Endothelial cell of umbilical vein (primary cell): ENCODE data around the gene RPL3. TPM values are rescaled to one million over a fixed set of nuclear protein-coding genes. Genes with fewer than 3 reads are reported as not detected.

ENCODE experiments used
- BruUV-seq: library from RNA; stranded (reverse); fragments of 400-500 nt; replicated peaks from 2 replicates; lab custom pipeline; 2021; lab: Mats Ljungman, UMichigan
- CTCF ChIA-PET: fragments of 300-600, 350-600 bp; sonication (Branson Sonifier 250); formaldehyde crosslinking; loops from one replicate; lab custom pipeline; 2021; ENCODE audit warnings: antibody characterized with exemption, inconsistent platforms; lab: Charles Lee
- POLR2A ChIA-PET: fragments of 300-600, 350-600 bp; sonication (Branson Sonifier 250); formaldehyde crosslinking; loops from one replicate; lab custom pipeline; 2021; ENCODE audit warnings: antibody characterized with exemption, inconsistent platforms; lab: Charles Lee
- DNase-seq: peaks from one replicate; pipeline ENCODE4 v3.0.0-alpha.2; 2011; ENCODE audit warnings: low read depth, low spot score
- FAIRE-seq: peaks from 2 replicates; lab custom pipeline; 2011; peaks lifted over from hg19 to GRCh38; lab: Jason Lieb, UNC
- H2AFZ ChIP-seq: 2 replicates; pipeline ENCODE4 v1.6.0; 2012; ENCODE audit warnings: low read depth, low read length, control low read depth, inconsistent platforms
- H3K27ac ChIP-seq: 2 replicates; pipeline ENCODE4 v1.5.1; 2011; ENCODE audit warnings: low read depth, mild to moderate bottlenecking, control low read depth, low read length, moderate library complexity; ENCODE audit not compliant: insufficient read depth
- H3K27me3 ChIP-seq, 2 experiments: 2 replicates each; pipeline versions ENCODE4 v1.6.0 to v1.6.1; 2011; ENCODE audit warnings: low read length in 2 of 2, mixed read lengths in 1 of 2; ENCODE audit not compliant: control insufficient read depth in 2 of 2, insufficient read depth in 2 of 2
- H3K36me3 ChIP-seq, 2 experiments: 2 replicates in 1 of 2; 3 replicates in 1 of 2; pipeline ENCODE4 v1.5.1; 2011; ENCODE audit warnings: low read length in 2 of 2, mild to moderate bottlenecking in 1 of 2, moderate library complexity in 1 of 2; ENCODE audit not compliant: control insufficient read depth in 2 of 2, insufficient read depth in 2 of 2; ENCODE audit errors: extremely low read depth in 1 of 2
- H3K4me1 ChIP-seq: 3 replicates; pipeline ENCODE4 v1.5.1; 2011; ENCODE audit warnings: mild to moderate bottlenecking, low read length; ENCODE audit not compliant: control insufficient read depth, insufficient read depth; ENCODE audit errors: extremely low read depth
- H3K4me2 ChIP-seq: 2 replicates; pipeline ENCODE4 v1.6.1; 2011; ENCODE audit warnings: low read length, control low read depth, mixed read lengths; ENCODE audit not compliant: insufficient read depth
- H3K4me3 ChIP-seq, 3 experiments: fragments of 200-600 bp in 1 of 3; sonication (generic), shearing (Covaris generic) in 1 of 3; replicated peaks in 1 of 3; 2 replicates each; pipeline ENCODE4 v1.5.1; 2011 to 2016; ENCODE audit warnings: control low read depth in 3 of 3, low read length in 3 of 3, mild to moderate bottlenecking in 2 of 3, inconsistent platforms in 1 of 3, low read depth in 1 of 3, moderate library complexity in 1 of 3; ENCODE audit not compliant: insufficient read depth in 1 of 3
- H3K79me2 ChIP-seq: 2 replicates; pipeline ENCODE4 v1.6.0; 2012; ENCODE audit warnings: low read length, inconsistent platforms; ENCODE audit not compliant: control insufficient read depth, insufficient read depth
- H3K9ac ChIP-seq: replicated peaks from 2 replicates; pipeline ENCODE3; 2011; ENCODE audit warnings: low read length, control low read depth; ENCODE audit not compliant: insufficient read depth; ENCODE audit errors: extremely low read depth
- H3K9me1 ChIP-seq: replicated peaks from 3 replicates; pipeline ENCODE4 v1.6.0; 2011; ENCODE audit warnings: mild to moderate bottlenecking, low read length; ENCODE audit not compliant: control insufficient read depth, insufficient read depth; ENCODE audit errors: extremely low read depth
- H3K9me3 ChIP-seq: replicated peaks from 2 replicates; pipeline ENCODE4 v1.5.1; 2012; ENCODE audit warnings: low read length, inconsistent platforms; ENCODE audit not compliant: control insufficient read depth, insufficient read depth
- H4K20me1 ChIP-seq: replicated peaks from 2 replicates; pipeline ENCODE3; 2011; ENCODE audit warnings: mild to moderate bottlenecking, low read length; ENCODE audit not compliant: control insufficient read depth, insufficient read depth; ENCODE audit errors: extremely low read depth
- EZH2 ChIP-seq: IDR thresholded peaks from 2 replicates; pipeline ENCODE4 v1.6.1; 2012; ENCODE audit warnings: borderline replicate concordance, low read depth, mild to moderate bottlenecking, moderate library complexity, low read length, inconsistent platforms; ENCODE audit not compliant: severe bottlenecking
- FOS ChIP-seq: IDR thresholded peaks from 2 replicates; pipeline ENCODE4 v1.6.1; 2011; ENCODE audit warnings: mild to moderate bottlenecking, low read length, moderate library complexity, borderline replicate concordance; ENCODE audit not compliant: insufficient read depth
- GATA2 ChIP-seq: IDR thresholded peaks from 2 replicates; pipeline ENCODE4 v1.7.0; 2011; ENCODE audit warnings: low read depth, mild to moderate bottlenecking, moderate library complexity, mixed read lengths, low read length; ENCODE audit not compliant: insufficient read length, insufficient read depth
- JUN ChIP-seq: IDR thresholded peaks from 2 replicates; pipeline ENCODE4 v1.6.1; 2011; ENCODE audit warnings: borderline replicate concordance, low read depth; ENCODE audit not compliant: insufficient read length, insufficient read depth
- MYC ChIP-seq: IDR thresholded peaks from one replicate; pipeline ENCODE4 v1.6.1; 2011; ENCODE audit warnings: mild to moderate bottlenecking, low read depth, low read length
- POLR2A ChIP-seq: IDR thresholded peaks from 2 replicates; pipeline ENCODE4 v1.6.1; 2012; ENCODE audit warnings: low read depth, mild to moderate bottlenecking, control low read depth, low read length
- POLR2AphosphoS5 ChIP-seq: IDR thresholded peaks from 2 replicates; pipeline ENCODE4 v1.6.1; 2012; ENCODE audit warnings: low read depth, mild to moderate bottlenecking, control low read depth, low read length, moderate library complexity; ENCODE audit not compliant: insufficient read depth
- dilution Hi-C: fragments of 300-500 bp; cut with MboI; formaldehyde crosslinking; loops from one replicate; pipeline ENCODE4 v1.15.0; 2019; ENCODE audit warnings: low sequenced_read_pairs; ENCODE audit not compliant: extremely low pct_ligation_motif_present
- intact Hi-C: fragments of 100-400 bp; cut with micrococcal nuclease; formaldehyde crosslinking; loops from one replicate; pipeline ENCODE4 v1.10.0; 2022
- polyA plus RNA-seq, 4 experiments: library from polyadenylated mRNA; depleted of rRNA in 3 of 4; stranded (reverse) in 3 of 4; unstranded in 1 of 4; fragments of >200 nt; gene quantifications; 2 replicates each; pipeline versions ENCODE4 v1.2.1 to v1.2.3, GENCODE V29; 2011 to 2012; ENCODE audit warnings: missing spikeins in 1 of 4
- total RNA-seq: library from RNA; stranded (reverse); gene quantifications from 2 replicates; pipeline ENCODE4 v1.2.3, GENCODE V29; 2021
- TF ChIP-seq, protein P1 (sequence below): IDR thresholded peaks from 2 replicates; pipeline ENCODE4 v1.6.1; 2011; ENCODE audit not compliant: insufficient read depth, insufficient read length
- TF ChIP-seq, protein P2 (sequence below), 2 donors: IDR thresholded peaks; 1 replicate in 1 of 2; 2 replicates in 1 of 2; pipeline ENCODE4 v1.5.1; 2011; ENCODE audit warnings: low read length in 2 of 2, mild to moderate bottlenecking in 2 of 2, moderate library complexity in 2 of 2, control low read depth in 1 of 2, inconsistent platforms in 1 of 2, low read depth in 1 of 2; ENCODE audit not compliant: insufficient read depth in 1 of 2; ENCODE audit errors: extremely low read depth in 1 of 2

RPL3 gene
- total and polyA plus RNA-seq, 2 donors (not counting 3 experiments of a cell fraction or from before 2014, with no cell fraction given): 1,954 to 4,065 TPM

GRCh38 chr22:39355080-39355479 lies 35.7 kb upstream of the RPL3 start:
- H3K4me1 ChIP-seq: no peaks in the 10 kb centered on the region
- no peaks in the 10 kb centered on the region for H3K9me3 ChIP-seq
- no peak overlapping the region for H3K27ac ChIP-seq
- H3K36me3 ChIP-seq: no peaks in the 10 kb centered on the region
- no peaks in the 10 kb centered on the region for H3K9me1 ChIP-seq
- no peak for DNase-seq
- peaks cover 0 to 2% of the 10 kb centered on the region in 2 experiments for H3K27me3 ChIP-seq
- no peak overlapping the region for H3K4me2 ChIP-seq
- H3K4me3 ChIP-seq: no peak overlapping the region
- no peaks in the 10 kb centered on the region for H3K79me2 ChIP-seq
- ChIA-PET POLR2A (no interaction called here), CTCF (interaction anchor here (1.5 to 2.0 kb wide), 2 partner anchors 12 to 38 kb away, joined by 4 to 7 read pairs; no protein-coding TSS in a partner anchor)
- intact Hi-C loops: no loop called here
- dilution Hi-C loops: no loop called here
- H4K20me1 ChIP-seq: no peaks in the 10 kb centered on the region
- BruUV-seq: no TSS peak
- H2AFZ ChIP-seq: no peak overlapping the region
- FAIRE-seq: no peak
- no peak for TF ChIP-seq MYC
- TF ChIP-seq GATA2: no peak
- TF ChIP-seq POLR2AphosphoS5: no peak
- TF ChIP-seq, protein P1, sequence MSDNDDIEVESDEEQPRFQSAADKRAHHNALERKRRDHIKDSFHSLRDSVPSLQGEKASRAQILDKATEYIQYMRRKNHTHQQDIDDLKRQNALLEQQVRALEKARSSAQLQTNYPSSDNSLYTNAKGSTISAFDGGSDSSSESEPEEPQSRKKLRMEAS: no peak
- no peak for TF ChIP-seq FOS
- TF ChIP-seq, protein P2, sequence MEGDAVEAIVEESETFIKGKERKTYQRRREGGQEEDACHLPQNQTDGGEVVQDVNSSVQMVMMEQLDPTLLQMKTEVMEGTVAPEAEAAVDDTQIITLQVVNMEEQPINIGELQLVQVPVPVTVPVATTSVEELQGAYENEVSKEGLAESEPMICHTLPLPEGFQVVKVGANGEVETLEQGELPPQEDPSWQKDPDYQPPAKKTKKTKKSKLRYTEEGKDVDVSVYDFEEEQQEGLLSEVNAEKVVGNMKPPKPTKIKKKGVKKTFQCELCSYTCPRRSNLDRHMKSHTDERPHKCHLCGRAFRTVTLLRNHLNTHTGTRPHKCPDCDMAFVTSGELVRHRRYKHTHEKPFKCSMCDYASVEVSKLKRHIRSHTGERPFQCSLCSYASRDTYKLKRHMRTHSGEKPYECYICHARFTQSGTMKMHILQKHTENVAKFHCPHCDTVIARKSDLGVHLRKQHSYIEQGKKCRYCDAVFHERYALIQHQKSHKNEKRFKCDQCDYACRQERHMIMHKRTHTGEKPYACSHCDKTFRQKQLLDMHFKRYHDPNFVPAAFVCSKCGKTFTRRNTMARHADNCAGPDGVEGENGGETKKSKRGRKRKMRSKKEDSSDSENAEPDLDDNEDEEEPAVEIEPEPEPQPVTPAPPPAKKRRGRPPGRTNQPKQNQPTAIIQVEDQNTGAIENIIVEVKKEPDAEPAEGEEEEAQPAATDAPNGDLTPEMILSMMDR (IDR thresholded peaks at IDR 0.05; ENCODE audit: extremely low read depth in 1 of 2, insufficient read depth in 1 of 2, low read depth in 1 of 2, low read length in 2 of 2): no peak
- no peak for TF ChIP-seq EZH2
- TF ChIP-seq JUN: no peak
- no peak for TF ChIP-seq POLR2A
- H3K9ac ChIP-seq: no peak overlapping the region
